Measurements from ENCODE around the gene EYS. TPM values are rescaled to one million over a fixed set of nuclear protein-coding genes. Genes with fewer than 3 reads are reported as not detected.

EYS gene
- polyA plus RNA-seq, 1 of the 3 experiments (the other 2 are of a cell fraction), result 0.05 TPM

DNA sequence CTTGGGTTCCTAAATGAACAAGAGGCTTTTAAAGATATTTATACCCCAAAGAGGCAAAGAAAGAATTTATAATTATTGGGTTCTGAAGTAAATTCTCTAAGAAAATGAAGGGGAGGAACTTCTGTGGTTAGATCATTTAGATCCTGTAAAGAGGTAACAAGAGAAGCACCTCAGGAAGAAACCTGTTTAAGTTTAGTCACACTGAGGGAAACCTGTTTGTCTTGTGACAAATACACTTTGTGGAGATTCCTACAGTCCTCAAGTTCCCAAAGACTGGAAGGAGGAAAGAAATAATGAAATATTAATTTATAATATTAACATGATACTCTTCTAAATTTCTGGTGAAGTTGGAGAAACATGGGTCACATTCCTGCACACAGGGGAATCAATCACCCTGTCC lies 647.5 kb downstream of the EYS start:
- Histone ChIP-seq H3K9me2 (no peaks in the 10 kb centered on the region), H3K27me3 (ENCODE audit: insufficient read depth) (no peaks in the 10 kb centered on the region), H2AFZ (ENCODE audit: low read depth) (no peak overlapping the region), H3K4me1 (ENCODE audit: control insufficient read depth in 1 of 2, insufficient read depth in 2 of 2, low read depth in 1 of 2, low read length in 1 of 2) (no peaks in the 10 kb centered on the region), H3K9me3 (no peaks in the 10 kb centered on the region), H3K4me2 (no peak overlapping the region), H3K79me2 (ENCODE audit: insufficient read depth) (no peaks in the 10 kb centered on the region), H3K4me3 (ENCODE audit: low read depth in 2 of 2, low read length in 1 of 2) (no peak overlapping the region), H3F3A (replicated peaks; ENCODE audit: insufficient read depth) (no peaks in the 10 kb centered on the region), H3K36me3 (replicated peaks in 1 of 2; ENCODE audit: control insufficient read depth in 1 of 2, insufficient read depth in 2 of 2, low read length in 1 of 2) (no peaks in the 10 kb centered on the region), H3K27ac (ENCODE audit: low read depth in 2 of 2, low read length in 1 of 2) (no peak overlapping the region), H3K9ac (no peak overlapping the region), H4K20me1 (ENCODE audit: insufficient read depth) (no peaks in the 10 kb centered on the region)
- TF ChIP-seq TEAD4 (IDR thresholded peaks at IDR 0.05; ENCODE audit: borderline replicate concordance, insufficient read depth), result no peak
- TF ChIP-seq, protein P1, sequence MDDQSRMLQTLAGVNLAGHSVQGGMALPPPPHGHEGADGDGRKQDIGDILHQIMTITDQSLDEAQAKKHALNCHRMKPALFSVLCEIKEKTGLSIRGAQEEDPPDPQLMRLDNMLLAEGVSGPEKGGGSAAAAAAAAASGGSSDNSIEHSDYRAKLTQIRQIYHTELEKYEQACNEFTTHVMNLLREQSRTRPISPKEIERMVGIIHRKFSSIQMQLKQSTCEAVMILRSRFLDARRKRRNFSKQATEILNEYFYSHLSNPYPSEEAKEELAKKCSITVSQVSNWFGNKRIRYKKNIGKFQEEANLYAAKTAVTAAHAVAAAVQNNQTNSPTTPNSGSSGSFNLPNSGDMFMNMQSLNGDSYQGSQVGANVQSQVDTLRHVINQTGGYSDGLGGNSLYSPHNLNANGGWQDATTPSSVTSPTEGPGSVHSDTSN (IDR thresholded peaks at IDR 0.05), result no peak
- TF ChIP-seq ELF1 (IDR thresholded peaks at IDR 0.05), result no peak
- TF ChIP-seq SMC3 (IDR thresholded peaks at IDR 0.05; ENCODE audit: low read depth, low read length), result no peak
- no peak for TF ChIP-seq FOXM1 (IDR thresholded peaks at IDR 0.05; ENCODE audit: low read depth)
- TF ChIP-seq, protein P2, sequence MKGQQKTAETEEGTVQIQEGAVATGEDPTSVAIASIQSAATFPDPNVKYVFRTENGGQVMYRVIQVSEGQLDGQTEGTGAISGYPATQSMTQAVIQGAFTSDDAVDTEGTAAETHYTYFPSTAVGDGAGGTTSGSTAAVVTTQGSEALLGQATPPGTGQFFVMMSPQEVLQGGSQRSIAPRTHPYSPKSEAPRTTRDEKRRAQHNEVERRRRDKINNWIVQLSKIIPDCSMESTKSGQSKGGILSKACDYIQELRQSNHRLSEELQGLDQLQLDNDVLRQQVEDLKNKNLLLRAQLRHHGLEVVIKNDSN (IDR thresholded peaks at IDR 0.05; ENCODE audit: borderline replicate concordance, low read depth), result no peak
- no peak for TF ChIP-seq FOSL2 (IDR thresholded peaks at IDR 0.05; ENCODE audit: borderline replicate concordance, low read depth)
- no peak for TF ChIP-seq RXRA (IDR thresholded peaks at IDR 0.05; ENCODE audit: borderline replicate concordance, low read depth)
- TF ChIP-seq GABPA (IDR thresholded peaks at IDR 0.05; ENCODE audit: low read depth), result no peak
- TF ChIP-seq TAF1 (IDR thresholded peaks at IDR 0.05; ENCODE audit: borderline replicate concordance, low read depth, low read length), result no peak
- TF ChIP-seq, protein P3, sequence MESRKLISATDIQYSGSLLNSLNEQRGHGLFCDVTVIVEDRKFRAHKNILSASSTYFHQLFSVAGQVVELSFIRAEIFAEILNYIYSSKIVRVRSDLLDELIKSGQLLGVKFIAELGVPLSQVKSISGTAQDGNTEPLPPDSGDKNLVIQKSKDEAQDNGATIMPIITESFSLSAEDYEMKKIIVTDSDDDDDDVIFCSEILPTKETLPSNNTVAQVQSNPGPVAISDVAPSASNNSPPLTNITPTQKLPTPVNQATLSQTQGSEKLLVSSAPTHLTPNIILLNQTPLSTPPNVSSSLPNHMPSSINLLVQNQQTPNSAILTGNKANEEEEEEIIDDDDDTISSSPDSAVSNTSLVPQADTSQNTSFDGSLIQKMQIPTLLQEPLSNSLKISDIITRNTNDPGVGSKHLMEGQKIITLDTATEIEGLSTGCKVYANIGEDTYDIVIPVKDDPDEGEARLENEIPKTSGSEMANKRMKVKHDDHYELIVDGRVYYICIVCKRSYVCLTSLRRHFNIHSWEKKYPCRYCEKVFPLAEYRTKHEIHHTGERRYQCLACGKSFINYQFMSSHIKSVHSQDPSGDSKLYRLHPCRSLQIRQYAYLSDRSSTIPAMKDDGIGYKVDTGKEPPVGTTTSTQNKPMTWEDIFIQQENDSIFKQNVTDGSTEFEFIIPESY (IDR thresholded peaks at IDR 0.05; ENCODE audit: borderline replicate concordance, low read depth), result no peak
- no peak for TF ChIP-seq FOXJ3 (CRISPR knock-in tag; IDR thresholded peaks at IDR 0.05)
- no peak for TF ChIP-seq CHD2 (IDR thresholded peaks at IDR 0.05; ENCODE audit: low read length, partially characterized antibody)
- POLR2A ChIA-PET, result no interaction called here
- no peak for DNase-seq
- CTCF ChIA-PET, result no interaction called here

DNA sequence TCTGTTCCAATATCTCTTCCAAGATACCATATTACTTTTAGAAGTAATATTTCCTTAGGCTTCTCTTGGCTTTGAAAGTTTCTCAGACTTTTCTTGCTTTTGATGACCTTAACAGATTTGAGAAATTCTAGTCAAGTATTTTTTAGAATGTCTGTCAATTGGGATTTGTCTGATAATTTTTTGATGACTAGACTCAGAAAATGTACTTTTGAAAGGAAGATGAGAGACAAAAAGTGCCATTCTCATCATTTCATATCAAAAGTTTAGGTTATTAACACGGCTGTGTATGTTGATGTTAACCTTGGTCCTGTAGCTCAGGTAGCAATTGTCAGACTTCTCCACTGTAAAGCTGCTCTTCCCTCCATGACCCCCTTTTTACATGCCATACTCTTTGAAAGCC lies 651.5 kb downstream of the EYS start:
- no peak for DNase-seq
- H3K27ac ChIP-seq (ENCODE audit: low read depth in 2 of 2, low read length in 1 of 2), result no peak overlapping the region
- no peak overlapping the region for H3K4me2 ChIP-seq
- H3K27me3 ChIP-seq (ENCODE audit: insufficient read depth), result no peaks in the 10 kb centered on the region
- ChIA-PET POLR2A (no interaction called here), CTCF (no interaction called here)
- no peaks in the 10 kb centered on the region for H3F3A ChIP-seq (replicated peaks; ENCODE audit: insufficient read depth)
- H3K9ac ChIP-seq, result no peak overlapping the region
- H3K4me3 ChIP-seq (ENCODE audit: low read depth in 2 of 2, low read length in 1 of 2), result no peak overlapping the region
- no peak overlapping the region for H2AFZ ChIP-seq (ENCODE audit: low read depth)
- TF ChIP-seq CHD2 (IDR thresholded peaks at IDR 0.05; ENCODE audit: low read length, partially characterized antibody) (no peak), NFIC (IDR thresholded peaks at IDR 0.05; ENCODE audit: borderline replicate concordance) (no peak), TAF1 (IDR thresholded peaks at IDR 0.05; ENCODE audit: borderline replicate concordance, low read depth, low read length) (no peak), NRF1 (IDR thresholded peaks at IDR 0.05; ENCODE audit: low read depth, low read length) (no peak), ELF1 (IDR thresholded peaks at IDR 0.05) (no peak), RCOR1 (IDR thresholded peaks at IDR 0.05; ENCODE audit: low read length) (no peak), MEF2A (IDR thresholded peaks at IDR 0.05; ENCODE audit: borderline replicate concordance, low read depth) (no peak), FOXJ3 (CRISPR knock-in tag; IDR thresholded peaks at IDR 0.05) (no peak), YY1 (IDR thresholded peaks at IDR 0.05; ENCODE audit: low read depth) (no peak)
- TF ChIP-seq, protein P4, sequence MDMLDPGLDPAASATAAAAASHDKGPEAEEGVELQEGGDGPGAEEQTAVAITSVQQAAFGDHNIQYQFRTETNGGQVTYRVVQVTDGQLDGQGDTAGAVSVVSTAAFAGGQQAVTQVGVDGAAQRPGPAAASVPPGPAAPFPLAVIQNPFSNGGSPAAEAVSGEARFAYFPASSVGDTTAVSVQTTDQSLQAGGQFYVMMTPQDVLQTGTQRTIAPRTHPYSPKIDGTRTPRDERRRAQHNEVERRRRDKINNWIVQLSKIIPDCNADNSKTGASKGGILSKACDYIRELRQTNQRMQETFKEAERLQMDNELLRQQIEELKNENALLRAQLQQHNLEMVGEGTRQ (IDR thresholded peaks at IDR 0.05; ENCODE audit: borderline replicate concordance, low read depth, low read length), result no peak
- TF ChIP-seq, protein P5, sequence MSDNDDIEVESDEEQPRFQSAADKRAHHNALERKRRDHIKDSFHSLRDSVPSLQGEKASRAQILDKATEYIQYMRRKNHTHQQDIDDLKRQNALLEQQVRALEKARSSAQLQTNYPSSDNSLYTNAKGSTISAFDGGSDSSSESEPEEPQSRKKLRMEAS (IDR thresholded peaks at IDR 0.05; ENCODE audit: low read depth), result no peak
- no peaks in the 10 kb centered on the region for H3K36me3 ChIP-seq (replicated peaks in 1 of 2; ENCODE audit: control insufficient read depth in 1 of 2, insufficient read depth in 2 of 2, low read length in 1 of 2)
- no peaks in the 10 kb centered on the region for H4K20me1 ChIP-seq (ENCODE audit: insufficient read depth)
- 39% methylated on average over 1 of the region's 1 CpG for WGBS (ENCODE audit: low lambda C conversion rate)
- no peaks in the 10 kb centered on the region for H3K4me1 ChIP-seq (ENCODE audit: control insufficient read depth in 1 of 2, insufficient read depth in 2 of 2, low read depth in 1 of 2, low read length in 1 of 2)
- H3K79me2 ChIP-seq (ENCODE audit: insufficient read depth), result no peaks in the 10 kb centered on the region
- H3K9me3 ChIP-seq, result no peaks in the 10 kb centered on the region
- H3K9me2 ChIP-seq, result no peaks in the 10 kb centered on the region

All from SK-N-SH (cell line).